ENCODE measurements around the gene ONECUT2.

ONECUT2 gene

DNA sequence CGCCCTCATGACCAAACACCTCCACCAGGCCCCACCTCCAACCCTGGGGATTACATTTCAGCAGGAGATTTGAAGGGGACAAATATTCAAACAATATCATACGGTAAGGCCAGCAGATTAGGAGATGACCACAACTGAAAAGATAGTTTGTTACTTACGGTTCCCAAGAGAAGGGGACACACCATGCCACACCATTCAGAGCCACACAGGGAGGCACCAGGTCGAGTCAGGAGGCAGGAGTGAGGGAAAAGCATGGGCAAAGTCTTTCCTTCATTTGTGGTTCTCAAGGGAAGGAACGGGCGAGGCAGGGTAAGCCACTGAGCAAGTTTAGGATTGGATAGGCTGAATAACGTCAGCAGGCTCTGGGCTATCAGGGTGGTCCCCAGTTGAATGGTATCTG lies 94.0 kb downstream of the ONECUT2 start:
- DNase-seq (ENCODE audit: low read depth) = no peak

DNA sequence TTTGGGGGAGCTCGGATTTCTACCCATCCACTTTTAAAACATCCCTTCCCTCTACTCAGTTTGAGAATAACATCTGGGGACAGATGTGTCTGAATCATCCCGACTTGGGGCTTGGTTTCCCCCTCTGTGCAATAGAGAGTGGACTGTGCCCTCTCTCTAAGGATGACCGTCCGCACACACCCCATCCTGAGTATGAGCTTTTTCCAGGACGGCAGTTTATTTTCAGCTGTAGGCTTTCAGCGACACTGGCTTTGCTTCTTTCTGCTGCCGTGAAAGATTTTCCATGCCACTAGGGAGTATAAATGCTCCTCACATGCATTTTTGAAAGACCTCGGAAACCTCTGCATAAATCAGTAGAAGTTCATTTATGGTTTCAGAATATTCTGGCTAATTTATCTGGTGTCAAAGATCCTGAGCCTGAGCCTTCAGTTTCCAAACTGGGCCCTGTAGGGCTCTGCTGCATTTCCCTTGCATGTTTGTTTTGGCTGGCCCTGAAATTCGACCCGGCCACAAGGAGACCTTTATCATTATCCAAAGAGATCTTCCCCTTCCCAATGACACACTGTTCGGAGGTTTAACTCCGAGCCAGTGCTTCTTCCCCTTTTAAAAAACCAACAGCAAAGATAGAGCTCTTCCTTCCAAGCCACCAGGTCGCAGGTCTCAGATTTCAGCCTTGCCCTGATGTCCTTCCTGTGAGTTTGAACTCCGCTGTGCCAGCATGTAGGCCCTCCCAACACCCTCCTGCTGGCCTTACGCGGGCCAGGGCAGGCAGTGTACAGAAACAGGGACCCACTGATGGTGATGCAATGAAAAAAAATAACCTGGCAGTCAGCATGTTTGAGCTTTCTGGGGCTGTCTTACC lies 98.1 kb downstream of the ONECUT2 start:
- no peak for DNase-seq (ENCODE audit: low read depth)

DNA sequence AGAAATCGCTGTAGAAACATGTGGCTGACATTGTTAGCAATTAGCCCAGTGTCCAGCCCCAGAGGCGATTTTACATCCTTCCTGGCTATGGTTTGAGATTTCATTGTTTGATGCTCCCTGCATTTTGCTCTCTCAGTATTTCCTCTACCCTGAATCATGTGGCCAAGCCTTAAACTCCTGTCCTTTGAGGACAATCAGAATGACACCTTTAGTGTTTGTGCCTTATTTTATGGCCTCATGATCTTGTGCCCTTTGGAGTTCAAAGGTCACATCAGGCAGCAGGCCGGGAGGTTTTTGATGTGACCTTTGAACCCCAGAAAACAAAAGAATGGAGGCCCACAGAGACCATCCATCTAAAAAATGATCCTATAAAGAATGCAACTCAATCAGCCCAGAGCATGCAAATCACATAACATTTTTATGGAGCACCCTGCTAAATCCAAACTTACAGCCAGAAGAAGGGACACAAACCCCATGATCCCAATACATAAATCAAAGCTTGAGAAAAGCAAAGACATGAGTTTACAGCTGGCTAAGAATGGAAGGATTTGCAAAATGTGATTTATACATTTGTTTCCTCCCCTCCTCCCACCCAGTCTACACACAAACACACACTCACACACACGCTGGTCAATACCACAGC lies 98.8 kb downstream of the ONECUT2 start:
- no peak for DNase-seq (ENCODE audit: low read depth)

DNA sequence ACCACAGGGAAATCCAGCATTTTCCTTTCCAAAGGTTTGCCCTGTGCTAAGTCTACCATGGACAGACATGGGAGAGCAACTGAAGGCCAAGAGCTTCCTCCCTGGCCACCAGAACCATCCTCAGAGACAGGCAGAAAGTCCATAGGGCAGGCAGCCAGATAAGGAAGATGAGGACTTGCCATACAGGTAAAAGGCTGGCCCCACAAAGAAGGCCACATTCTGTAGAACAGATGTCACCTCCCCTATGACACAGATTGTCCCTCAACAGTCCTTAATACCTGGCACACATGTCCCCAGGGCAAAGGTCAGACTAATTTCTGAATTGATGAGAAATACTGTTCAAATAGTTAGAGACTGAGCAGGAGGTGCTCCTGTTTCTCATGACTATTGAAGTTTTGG lies 99.3 kb downstream of the ONECUT2 start:
- no peak for DNase-seq (ENCODE audit: low read depth)

DNA sequence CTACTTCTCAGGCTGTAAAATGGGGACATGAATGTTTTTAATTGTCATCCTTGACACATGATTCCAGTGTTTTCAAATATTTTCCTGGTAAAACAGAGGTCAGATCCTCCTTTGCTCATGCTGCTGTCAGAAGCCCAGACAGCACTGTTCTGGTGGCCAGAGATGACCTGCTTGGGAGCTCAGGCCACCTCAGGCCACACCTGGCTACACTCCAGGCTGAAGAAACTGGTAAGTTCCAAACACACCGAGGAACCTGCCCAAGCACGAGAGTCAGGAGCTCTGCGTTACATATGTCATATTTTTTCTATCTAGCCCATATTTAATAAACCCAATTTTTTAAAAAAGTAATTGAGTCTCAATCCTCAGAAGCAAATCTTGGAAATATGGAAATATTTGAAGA lies 103.4 kb downstream of the ONECUT2 start:
- no peak for DNase-seq (ENCODE audit: low read depth)

DNA sequence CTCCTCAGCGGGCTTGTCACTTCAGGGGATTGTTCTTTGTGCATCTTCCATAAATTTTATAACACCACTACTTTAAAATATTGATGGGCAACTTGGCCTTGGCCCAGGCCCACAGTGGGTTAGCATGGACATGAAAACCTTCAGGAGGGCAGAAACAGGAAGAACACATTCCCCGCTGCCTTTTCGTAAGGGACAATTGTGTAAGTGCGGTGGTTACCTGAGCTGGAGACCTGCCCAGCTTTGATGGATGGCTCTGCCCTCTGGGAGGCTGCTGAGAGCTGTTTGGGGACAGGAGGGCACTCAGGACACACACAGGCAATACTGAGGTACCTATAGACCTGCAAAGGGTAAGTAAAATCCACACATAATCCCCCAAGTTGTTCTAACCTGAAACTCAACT lies 104.5 kb downstream of the ONECUT2 start:
- DNase-seq (ENCODE audit: low read depth) = no peak

Measured in T follicular helper cell (primary cell).